ENCODE data around the gene RXRA.

The RXRA gene

GRCh38 chr9:134341929-134342745, 15.9 kb downstream of the RXRA start:
- no peaks in the 10 kb centered on the region for H3K36me3 ChIP-seq (ENCODE audit: control insufficient read depth, insufficient read depth, low read length)
- no peaks in the 10 kb centered on the region for H3K9me3 ChIP-seq (ENCODE audit: control insufficient read depth, low read length)
- peaks cover 93% of the 10 kb centered on the region for H3K79me2 ChIP-seq
- no peak overlapping the region for H2AFZ ChIP-seq
- peaks cover 53% of the 10 kb centered on the region for H3K4me1 ChIP-seq
- H3K27ac ChIP-seq: peak overlapping the region; percentile 22
- no peak overlapping the region for H3K4me3 ChIP-seq (ENCODE audit: low read depth, low read length)
- H3K27me3 ChIP-seq (ENCODE audit: control insufficient read depth, insufficient read depth, low read length): no peaks in the 10 kb centered on the region
- no peak for TF ChIP-seq CTCF (IDR thresholded peaks at IDR 0.05)
- H3K4me2 ChIP-seq (ENCODE audit: low read length): peak overlapping the region; percentile 55
- H3K9ac ChIP-seq: no peak overlapping the region

- no peaks in the 10 kb centered on the region for H3K36me3 ChIP-seq (ENCODE audit: control insufficient read depth, insufficient read depth, low read length)
- peak overlapping the region; percentile 13 for H3K4me3 ChIP-seq (ENCODE audit: low read depth, low read length)
- no peaks in the 10 kb centered on the region for H3K27me3 ChIP-seq (ENCODE audit: control insufficient read depth, insufficient read depth, low read length)
- H3K4me1 ChIP-seq: peaks cover 54% of the 10 kb centered on the region
- peak overlapping the region; percentile 55 for H3K4me2 ChIP-seq (ENCODE audit: low read length)
- H2AFZ ChIP-seq: no peak overlapping the region
- TF ChIP-seq CTCF (IDR thresholded peaks at IDR 0.05): no peak
- H3K9ac ChIP-seq: no peak overlapping the region
- H3K9me3 ChIP-seq (ENCODE audit: control insufficient read depth, low read length): no peaks in the 10 kb centered on the region
- peaks cover 94% of the 10 kb centered on the region for H3K79me2 ChIP-seq
- peak overlapping the region; percentile 32 for H3K27ac ChIP-seq
These were observed 16.5 kb downstream of the RXRA start for GRCh38 chr9:134342746-134343115.

- H3K4me2 ChIP-seq (ENCODE audit: low read length): no peak overlapping the region
- H3K27me3 ChIP-seq (ENCODE audit: control insufficient read depth, insufficient read depth, low read length): no peaks in the 10 kb centered on the region
- H2AFZ ChIP-seq: no peak overlapping the region
- no peaks in the 10 kb centered on the region for H3K36me3 ChIP-seq (ENCODE audit: control insufficient read depth, insufficient read depth, low read length)
- H3K9ac ChIP-seq: no peak overlapping the region
- no peak overlapping the region for H3K4me3 ChIP-seq (ENCODE audit: low read depth, low read length)
- no peaks in the 10 kb centered on the region for H3K9me3 ChIP-seq (ENCODE audit: control insufficient read depth, low read length)
- no peak for TF ChIP-seq CTCF (IDR thresholded peaks at IDR 0.05)
- H3K79me2 ChIP-seq: peaks cover 94% of the 10 kb centered on the region
- H3K27ac ChIP-seq: no peak overlapping the region
- peaks cover 61% of the 10 kb centered on the region for H3K4me1 ChIP-seq
These were observed 17.4 kb downstream of the RXRA start for GRCh38 chr9:134343637-134344036.

GRCh38 chr9:134344068-134344799, 18.0 kb downstream of the RXRA start:
- Histone ChIP-seq H3K4me2 (ENCODE audit: low read length) (no peak overlapping the region), H3K36me3 (ENCODE audit: control insufficient read depth, insufficient read depth, low read length) (no peaks in the 10 kb centered on the region), H3K79me2 (peaks cover 94% of the 10 kb centered on the region), H3K4me3 (ENCODE audit: low read depth, low read length) (no peak overlapping the region), H3K9me3 (ENCODE audit: control insufficient read depth, low read length) (no peaks in the 10 kb centered on the region), H3K9ac (no peak overlapping the region), H2AFZ (no peak overlapping the region), H3K27me3 (ENCODE audit: control insufficient read depth, insufficient read depth, low read length) (no peaks in the 10 kb centered on the region), H3K27ac (no peak overlapping the region), H3K4me1 (peaks cover 63% of the 10 kb centered on the region)
- no peak for TF ChIP-seq CTCF (IDR thresholded peaks at IDR 0.05)

Measured in parathyroid adenoma (tissue), 2 donors.